DND-41 (cell line): ENCODE data around the gene TEAD1.

Experiments used
- EZH2 ChIP-seq: IDR thresholded peaks from 3 replicates; pipeline ENCODE4 v1.6.1; 2012; ENCODE audit warnings: borderline replicate concordance, low read depth, mild to moderate bottlenecking, moderate library complexity, low read length, inconsistent platforms; ENCODE audit not compliant: severe bottlenecking
- TF ChIP-seq, protein P1 (sequence below): IDR thresholded peaks from 2 replicates; pipeline ENCODE4 v1.5.1; 2012; ENCODE audit warnings: borderline replicate concordance, low read length, moderate library complexity, mild to moderate bottlenecking; ENCODE audit not compliant: poor library complexity, severe bottlenecking; ENCODE audit errors: extremely low read depth

DNA sequence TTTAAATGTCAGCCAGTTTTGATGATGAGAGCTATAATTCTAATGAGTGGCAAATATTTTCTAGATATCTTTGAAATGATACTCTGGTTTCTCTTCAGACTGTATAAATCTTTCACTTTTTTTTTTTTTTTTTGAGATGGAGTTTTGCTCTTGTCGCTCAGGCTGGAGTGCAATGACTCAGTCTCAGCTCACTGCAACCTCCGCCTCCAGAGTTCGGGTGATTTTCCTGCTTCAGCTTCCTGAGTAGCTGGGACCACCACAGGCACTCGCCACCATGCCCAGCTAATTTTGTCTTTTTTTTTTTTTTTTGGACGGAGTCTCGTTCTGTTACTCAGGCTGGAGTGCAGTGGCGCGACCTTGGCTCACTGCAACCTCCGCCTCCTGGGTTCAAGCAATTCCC lies 113.6 kb downstream of the TEAD1 start:
- TF ChIP-seq, protein P1, sequence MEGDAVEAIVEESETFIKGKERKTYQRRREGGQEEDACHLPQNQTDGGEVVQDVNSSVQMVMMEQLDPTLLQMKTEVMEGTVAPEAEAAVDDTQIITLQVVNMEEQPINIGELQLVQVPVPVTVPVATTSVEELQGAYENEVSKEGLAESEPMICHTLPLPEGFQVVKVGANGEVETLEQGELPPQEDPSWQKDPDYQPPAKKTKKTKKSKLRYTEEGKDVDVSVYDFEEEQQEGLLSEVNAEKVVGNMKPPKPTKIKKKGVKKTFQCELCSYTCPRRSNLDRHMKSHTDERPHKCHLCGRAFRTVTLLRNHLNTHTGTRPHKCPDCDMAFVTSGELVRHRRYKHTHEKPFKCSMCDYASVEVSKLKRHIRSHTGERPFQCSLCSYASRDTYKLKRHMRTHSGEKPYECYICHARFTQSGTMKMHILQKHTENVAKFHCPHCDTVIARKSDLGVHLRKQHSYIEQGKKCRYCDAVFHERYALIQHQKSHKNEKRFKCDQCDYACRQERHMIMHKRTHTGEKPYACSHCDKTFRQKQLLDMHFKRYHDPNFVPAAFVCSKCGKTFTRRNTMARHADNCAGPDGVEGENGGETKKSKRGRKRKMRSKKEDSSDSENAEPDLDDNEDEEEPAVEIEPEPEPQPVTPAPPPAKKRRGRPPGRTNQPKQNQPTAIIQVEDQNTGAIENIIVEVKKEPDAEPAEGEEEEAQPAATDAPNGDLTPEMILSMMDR = no peak
- TF ChIP-seq EZH2 = no peak
